Measurements from ENCODE around the gene NPTXR. TPM values are rescaled to one million over a fixed set of nuclear protein-coding genes. Genes with fewer than 3 reads are reported as not detected.

NPTXR gene
- total RNA-seq, 4 donors from 2014 or later, result 7.9 to 21.7 (median 12.5) TPM

DNA sequence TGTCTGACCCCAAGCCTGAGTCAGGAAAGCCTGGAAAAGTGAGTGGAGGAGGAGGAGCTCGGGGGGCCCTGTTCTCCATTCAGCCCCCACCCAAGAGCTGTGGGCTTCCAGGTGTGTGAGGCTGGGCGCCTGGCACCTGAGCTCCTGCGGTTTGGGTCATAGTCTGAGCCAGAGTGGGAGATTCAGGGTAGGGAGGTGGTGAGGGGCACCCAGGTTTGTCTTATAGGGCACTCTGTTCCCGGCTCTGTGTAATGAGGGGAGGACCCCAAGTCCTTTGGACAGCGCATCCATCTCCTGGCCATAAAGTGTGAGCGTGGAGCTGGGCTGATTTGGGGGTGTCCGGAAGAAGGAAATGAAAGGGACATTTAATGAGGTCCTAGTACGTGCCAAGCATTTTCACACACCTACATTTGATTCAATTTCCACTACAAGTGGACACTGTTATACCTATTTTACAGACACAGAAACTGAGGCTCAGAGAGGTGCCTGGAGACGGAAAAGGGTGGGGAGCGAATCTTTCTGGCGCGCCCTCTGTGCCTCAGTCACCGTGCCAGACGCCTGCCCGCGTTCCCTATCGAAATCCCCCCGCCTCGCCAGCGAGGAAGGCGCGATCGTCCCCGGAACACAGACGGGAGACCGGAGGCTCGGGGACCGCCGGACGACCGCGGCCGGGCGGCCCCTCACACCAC, 1.2 kb downstream of the NPTXR start:
- peak overlapping the region; percentile 69 to 70 for H3K4me3 ChIP-seq
- no peak for ATAC-seq
- TF ChIP-seq POLR2AphosphoS5 (IDR thresholded peaks at IDR 0.05) (no peak), EP300 (IDR thresholded peaks at IDR 0.05) (no peak), POLR2A (IDR thresholded peaks at IDR 0.05) (no peak)
- TF ChIP-seq, protein P1, sequence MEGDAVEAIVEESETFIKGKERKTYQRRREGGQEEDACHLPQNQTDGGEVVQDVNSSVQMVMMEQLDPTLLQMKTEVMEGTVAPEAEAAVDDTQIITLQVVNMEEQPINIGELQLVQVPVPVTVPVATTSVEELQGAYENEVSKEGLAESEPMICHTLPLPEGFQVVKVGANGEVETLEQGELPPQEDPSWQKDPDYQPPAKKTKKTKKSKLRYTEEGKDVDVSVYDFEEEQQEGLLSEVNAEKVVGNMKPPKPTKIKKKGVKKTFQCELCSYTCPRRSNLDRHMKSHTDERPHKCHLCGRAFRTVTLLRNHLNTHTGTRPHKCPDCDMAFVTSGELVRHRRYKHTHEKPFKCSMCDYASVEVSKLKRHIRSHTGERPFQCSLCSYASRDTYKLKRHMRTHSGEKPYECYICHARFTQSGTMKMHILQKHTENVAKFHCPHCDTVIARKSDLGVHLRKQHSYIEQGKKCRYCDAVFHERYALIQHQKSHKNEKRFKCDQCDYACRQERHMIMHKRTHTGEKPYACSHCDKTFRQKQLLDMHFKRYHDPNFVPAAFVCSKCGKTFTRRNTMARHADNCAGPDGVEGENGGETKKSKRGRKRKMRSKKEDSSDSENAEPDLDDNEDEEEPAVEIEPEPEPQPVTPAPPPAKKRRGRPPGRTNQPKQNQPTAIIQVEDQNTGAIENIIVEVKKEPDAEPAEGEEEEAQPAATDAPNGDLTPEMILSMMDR (IDR thresholded peaks at IDR 0.05), result no peak
- no peaks in the 10 kb centered on the region for H3K9me3 ChIP-seq
- H3K4me1 ChIP-seq, result peaks cover 0 to 33% (median 2%) of the 10 kb centered on the region in 3 donors
- H3K27me3 ChIP-seq, result no peaks in the 10 kb centered on the region
- H3K36me3 ChIP-seq, result no peaks in the 10 kb centered on the region
- WGBS, 2 donors (ENCODE audit: low coverage in 1 of 2), result 67% methylated on average over 4 of the region's 34 CpGs; no CpG with 5 or more reads in 1 of the 2 donors
- H3K27ac ChIP-seq, result peak overlapping the region; percentile 74 to 86 (median 82)

- Histone ChIP-seq H3K36me3 (no peaks in the 10 kb centered on the region), H3K27me3 (no peaks in the 10 kb centered on the region), H3K4me1 (peaks cover 0 to 33% (median 2%) of the 10 kb centered on the region in 3 donors), H3K27ac (no peak overlapping the region), H3K4me3 (no peak overlapping the region), H3K9me3 (no peaks in the 10 kb centered on the region)
- no peak for TF ChIP-seq POLR2AphosphoS5 (IDR thresholded peaks at IDR 0.05)
- TF ChIP-seq, protein P1 (IDR thresholded peaks at IDR 0.05), result no peak
- TF ChIP-seq EP300 (IDR thresholded peaks at IDR 0.05), result no peak
- TF ChIP-seq POLR2A (IDR thresholded peaks at IDR 0.05), result no peak
- ATAC-seq, result no peak
- WGBS, 2 donors (ENCODE audit: low coverage in 1 of 2), result 78 to 80% methylated on average over 1 to 4 of the region's 5 CpGs
Measured at GRCh38 chr22:38841635-38842034, 2.2 kb downstream of the NPTXR start.

- WGBS, 2 donors (ENCODE audit: low coverage in 1 of 2), result 76 to 83% methylated on average over 2 of the region's 7 CpGs
- no peaks in the 10 kb centered on the region for H3K27me3 ChIP-seq
- no peaks in the 10 kb centered on the region for H3K9me3 ChIP-seq
- no peak overlapping the region for H3K27ac ChIP-seq
- H3K36me3 ChIP-seq, result no peaks in the 10 kb centered on the region
- no peak for TF ChIP-seq POLR2AphosphoS5 (IDR thresholded peaks at IDR 0.05)
- TF ChIP-seq EP300 (IDR thresholded peaks at IDR 0.05), result no peak
- TF ChIP-seq, protein P1 (IDR thresholded peaks at IDR 0.05), result no peak
- no peak for TF ChIP-seq POLR2A (IDR thresholded peaks at IDR 0.05)
- peaks cover 0 to 33% (median 2%) of the 10 kb centered on the region in 3 donors for H3K4me1 ChIP-seq
- H3K4me3 ChIP-seq, result no peak overlapping the region
- no peak for ATAC-seq
Measured at GRCh38 chr22:38841211-38841610, 2.6 kb downstream of the NPTXR start.

GRCh38 chr22:38840129-38840528, 3.7 kb downstream of the NPTXR start:
- no peak for TF ChIP-seq POLR2AphosphoS5 (IDR thresholded peaks at IDR 0.05)
- TF ChIP-seq, protein P1 (IDR thresholded peaks at IDR 0.05), result no peak
- TF ChIP-seq POLR2A (IDR thresholded peaks at IDR 0.05), result no peak
- no peak for TF ChIP-seq EP300 (IDR thresholded peaks at IDR 0.05)
- Histone ChIP-seq H3K27me3 (no peaks in the 10 kb centered on the region), H3K9me3 (no peaks in the 10 kb centered on the region), H3K4me1 (peaks cover 0 to 33% (median 2%) of the 10 kb centered on the region in 3 donors), H3K36me3 (no peaks in the 10 kb centered on the region), H3K27ac (no peak overlapping the region), H3K4me3 (no peak overlapping the region)
- WGBS, 2 donors (ENCODE audit: low coverage in 1 of 2), result 87 to 95% methylated on average over 3 of the region's 3 CpGs
- ATAC-seq, result no peak

- no peaks in the 10 kb centered on the region for H3K36me3 ChIP-seq
- H3K27ac ChIP-seq, result no peak overlapping the region
- TF ChIP-seq, protein P1 (IDR thresholded peaks at IDR 0.05), result no peak
- TF ChIP-seq POLR2A (IDR thresholded peaks at IDR 0.05) (no peak), POLR2AphosphoS5 (IDR thresholded peaks at IDR 0.05) (no peak), EP300 (IDR thresholded peaks at IDR 0.05) (no peak)
- ATAC-seq, result no peak
- WGBS, 2 donors (ENCODE audit: low coverage in 1 of 2), result 89 to 100% methylated on average over 1 of the region's 1 CpG
- H3K9me3 ChIP-seq, result no peaks in the 10 kb centered on the region
- H3K4me3 ChIP-seq, result no peak overlapping the region
- H3K4me1 ChIP-seq, result peaks cover 0 to 32% (median 2%) of the 10 kb centered on the region in 3 donors
- no peaks in the 10 kb centered on the region for H3K27me3 ChIP-seq
Measured at GRCh38 chr22:38839686-38840085, 4.1 kb downstream of the NPTXR start.
